Progenitor cell of endocrine pancreas (in vitro differentiated cells): ENCODE measurements around the gene ITGAE. TPM values are rescaled to one million over a fixed set of nuclear protein-coding genes. Genes with fewer than 3 reads are reported as not detected.
A peak's percentile ranks its signal among the peaks of the same experiment; 100 is the strongest.

Source experiments
- DNase-seq: peaks from one replicate; pipeline ENCODE4 v3.0.0; 2021; ENCODE audit warnings: low spot score; ENCODE audit not compliant: unreplicated experiment
- H3K27ac Mint-ChIP-seq: 2 replicates; pipeline ENCODE4 v1.8.0; 2021; ENCODE audit warnings: mild to moderate bottlenecking, moderate library complexity, mixed read lengths
- H3K27me3 Mint-ChIP-seq: 2 replicates; pipeline ENCODE4 v1.8.0; 2021; ENCODE audit warnings: mixed read lengths
- H3K36me3 Mint-ChIP-seq: 2 replicates; pipeline ENCODE4 v1.8.0; 2022; ENCODE audit warnings: mixed read lengths; ENCODE audit not compliant: insufficient read depth
- H3K4me1 Mint-ChIP-seq: 2 replicates; pipeline ENCODE4 v1.8.0; 2021; ENCODE audit warnings: low read depth, mixed read lengths
- H3K4me3 Mint-ChIP-seq: 2 replicates; pipeline ENCODE4 v1.8.0; 2021; ENCODE audit warnings: low read depth, mild to moderate bottlenecking, moderate library complexity, mixed read lengths
- H3K9me3 Mint-ChIP-seq: 2 replicates; pipeline ENCODE4 v1.8.0; 2021; ENCODE audit warnings: low read depth, mixed read lengths
- CTCF ChIP-seq: fragments of 200-600 bp; sonication (generic); IDR thresholded peaks from one replicate; pipeline ENCODE4 v1.5.0; 2021; ENCODE audit warnings: antibody characterized with exemption, mild to moderate bottlenecking; ENCODE audit not compliant: unreplicated experiment
- total RNA-seq: library from RNA; stranded (reverse); gene quantifications from 2 replicates; pipeline ENCODE4 v1.2.1, GENCODE V29; 2021

ITGAE gene
- total RNA-seq, 1 donor from 2014 or later: 29.0 TPM

GRCh38 chr17:3754458-3755334 lies 46.3 kb downstream of the ITGAE start:
- Mint-ChIP-seq H3K27ac (peak overlapping the region; percentile 89), H3K27me3 (no peaks in the 10 kb centered on the region), H3K4me1 (peaks cover 6% of the 10 kb centered on the region), H3K4me3 (peak overlapping the region; percentile 74), H3K36me3 (peaks cover 2% of the 10 kb centered on the region), H3K9me3 (no peaks in the 10 kb centered on the region)
- no peak for TF ChIP-seq CTCF
- peak; percentile 99 for DNase-seq

GRCh38 chr17:3754066-3754457 lies 46.9 kb downstream of the ITGAE start:
- H3K27ac Mint-ChIP-seq: peak overlapping the region; percentile 90
- H3K27me3 Mint-ChIP-seq: no peaks in the 10 kb centered on the region
- no peaks in the 10 kb centered on the region for H3K9me3 Mint-ChIP-seq
- peaks cover 2% of the 10 kb centered on the region for H3K36me3 Mint-ChIP-seq
- no peak for DNase-seq
- H3K4me1 Mint-ChIP-seq: peaks cover 6% of the 10 kb centered on the region
- peak overlapping the region; percentile 58 for H3K4me3 Mint-ChIP-seq
- TF ChIP-seq CTCF: no peak

- H3K4me3 Mint-ChIP-seq: no peak overlapping the region
- peaks cover 8% of the 10 kb centered on the region for H3K4me1 Mint-ChIP-seq
- no peak for DNase-seq
- H3K9me3 Mint-ChIP-seq: no peaks in the 10 kb centered on the region
- no peak for TF ChIP-seq CTCF
- H3K27me3 Mint-ChIP-seq: peaks cover 3% of the 10 kb centered on the region
- H3K36me3 Mint-ChIP-seq: peaks cover 2% of the 10 kb centered on the region
- no peak overlapping the region for H3K27ac Mint-ChIP-seq
These were observed 47.4 kb downstream of the ITGAE start for GRCh38 chr17:3753624-3754023.

GRCh38 chr17:3751836-3752235 lies 49.2 kb downstream of the ITGAE start:
- DNase-seq: no peak

GRCh38 chr17:3750926-3751325 lies 50.1 kb downstream of the ITGAE start:
- TF ChIP-seq CTCF: no peak
- Mint-ChIP-seq H3K4me3 (no peak overlapping the region), H3K9me3 (no peaks in the 10 kb centered on the region), H3K27me3 (peaks cover 3% of the 10 kb centered on the region), H3K4me1 (peaks cover 8% of the 10 kb centered on the region), H3K36me3 (peaks cover 2% of the 10 kb centered on the region), H3K27ac (no peak overlapping the region)
- DNase-seq: no peak

More at GRCh38 chr17:3751836-3752235, 49.2 kb downstream of the ITGAE start:
- peaks cover 3% of the 10 kb centered on the region for H3K27me3 Mint-ChIP-seq
- H3K4me3 Mint-ChIP-seq: no peak overlapping the region
- TF ChIP-seq CTCF: no peak
- peaks cover 8% of the 10 kb centered on the region for H3K4me1 Mint-ChIP-seq
- H3K9me3 Mint-ChIP-seq: no peaks in the 10 kb centered on the region
- H3K27ac Mint-ChIP-seq: no peak overlapping the region
- H3K36me3 Mint-ChIP-seq: peaks cover 2% of the 10 kb centered on the region
